HG02798 (cell line): ENCODE measurements around the gene XAF1.
"Not testable (repeated sequence)": the region's sequence is repeated elsewhere in the genome, so short reads cannot be mapped to it uniquely, and the experiment has no call there.

Experiments
- ATAC-seq: cut with Tn5 transposase; IDR thresholded peaks from one replicate; pipeline ENCODE4 v1.9.1; 2021; ENCODE audit warnings: mild to moderate bottlenecking; ENCODE audit not compliant: unreplicated experiment, poor library complexity

XAF1 gene

GRCh38 chr17:6752068-6752909 is 3.6 kb upstream of the XAF1 start:
- no peak for ATAC-seq

GRCh38 chr17:6753006-6753445 is 2.8 kb upstream of the XAF1 start:
- ATAC-seq: no peak

- no peak for ATAC-seq
Observed at GRCh38 chr17:6753546-6753945, 2.3 kb upstream of the XAF1 start.

GRCh38 chr17:6755281-6755680 is 565 bp upstream of the XAF1 start:
- ATAC-seq: no peak

- ATAC-seq: no peak
Observed at GRCh38 chr17:6756425-6757031, 682 bp downstream of the XAF1 start.

- no peak for ATAC-seq
Observed at GRCh38 chr17:6757747-6758146, 1.9 kb downstream of the XAF1 start.

- ATAC-seq: no peak
Observed at GRCh38 chr17:6761779-6762178, 5.9 kb downstream of the XAF1 start.

GRCh38 chr17:6768447-6768846 is 12.6 kb downstream of the XAF1 start:
- ATAC-seq: no peak

GRCh38 chr17:6772016-6772415 is 16.2 kb downstream of the XAF1 start:
- ATAC-seq: no peak

- not testable (repeated sequence) for ATAC-seq
Observed at GRCh38 chr17:6774906-6775305, 19.1 kb downstream of the XAF1 start.

GRCh38 chr17:6775871-6776405 is 20.1 kb downstream of the XAF1 start, which contains the start of gene FBXO39:
FBXO39 (plus strand) TSS chr17:6776215; CDS start chr17:6779869, 3,654 bp downstream.
- no peak for ATAC-seq

GRCh38 chr17:6779411-6779810 is 23.6 kb downstream of the XAF1 start:
- ATAC-seq: no peak

- no peak for ATAC-seq
Observed at GRCh38 chr17:6780001-6780400, 24.2 kb downstream of the XAF1 start.

GRCh38 chr17:6780886-6781285 is 25.0 kb downstream of the XAF1 start:
- ATAC-seq: no peak

GRCh38 chr17:6782244-6782643 is 26.4 kb downstream of the XAF1 start:
- no peak for ATAC-seq

- no peak for ATAC-seq
Observed at GRCh38 chr17:6786618-6787017, 30.8 kb downstream of the XAF1 start.

GRCh38 chr17:6787081-6787693 is 31.3 kb downstream of the XAF1 start:
- ATAC-seq: no peak

- no peak for ATAC-seq
Observed at GRCh38 chr17:6789146-6789545, 33.3 kb downstream of the XAF1 start.

- ATAC-seq: no peak
Observed at GRCh38 chr17:6793748-6794493, 38.1 kb downstream of the XAF1 start.
